ENCODE results near the gene GRID1. TPM values are rescaled to one million over a fixed set of nuclear protein-coding genes. Genes with fewer than 3 reads are reported as not detected.

Gene GRID1
- total RNA-seq, 1 experiment from 2014 or later, result 0.07 TPM

GRCh38 chr10:86218160-86218559, 148.4 kb downstream of the GRID1 start:
- H3K9me3 ChIP-seq (ENCODE audit: low read length), result no peaks in the 10 kb centered on the region
- no peak for DNase-seq
- H3K4me3 ChIP-seq (ENCODE audit: low read length), result no peak overlapping the region
- H3K4me2 ChIP-seq (ENCODE audit: low read depth, low read length, poor library complexity, severe bottlenecking), result no peak overlapping the region
- H4K20me1 ChIP-seq (ENCODE audit: insufficient read depth, low read depth, low read length), result no peaks in the 10 kb centered on the region
- no peaks in the 10 kb centered on the region for H3K36me3 ChIP-seq (ENCODE audit: insufficient read depth, low read length)
- H3K27ac ChIP-seq (ENCODE audit: low read length), result no peak overlapping the region
- H3K4me1 ChIP-seq (ENCODE audit: low read length), result no peaks in the 10 kb centered on the region
- no peaks in the 10 kb centered on the region for H3K27me3 ChIP-seq (ENCODE audit: low read length)
- no peak overlapping the region for H2AFZ ChIP-seq (ENCODE audit: low read length)
- no peaks in the 10 kb centered on the region for H3K79me2 ChIP-seq (ENCODE audit: low read length)
- no peak overlapping the region for H3K9ac ChIP-seq (ENCODE audit: low read length)
- H3K9me2 ChIP-seq (replicated peaks; ENCODE audit: insufficient read depth, low read length), result no peaks in the 10 kb centered on the region

GRCh38 chr10:86217371-86218080, 149.1 kb downstream of the GRID1 start:
- Histone ChIP-seq H3K36me3 (ENCODE audit: insufficient read depth, low read length) (no peaks in the 10 kb centered on the region), H3K27me3 (ENCODE audit: low read length) (no peaks in the 10 kb centered on the region), H3K27ac (ENCODE audit: low read length) (no peak overlapping the region), H3K4me2 (ENCODE audit: low read depth, low read length, poor library complexity, severe bottlenecking) (no peak overlapping the region), H3K9me3 (ENCODE audit: low read length) (no peaks in the 10 kb centered on the region), H3K4me3 (ENCODE audit: low read length) (no peak overlapping the region), H3K9me2 (replicated peaks; ENCODE audit: insufficient read depth, low read length) (no peaks in the 10 kb centered on the region), H3K4me1 (ENCODE audit: low read length) (no peaks in the 10 kb centered on the region), H3K9ac (ENCODE audit: low read length) (no peak overlapping the region), H2AFZ (ENCODE audit: low read length) (no peak overlapping the region), H4K20me1 (ENCODE audit: insufficient read depth, low read depth, low read length) (no peaks in the 10 kb centered on the region), H3K79me2 (ENCODE audit: low read length) (no peaks in the 10 kb centered on the region)
- DNase-seq, result no peak

- no peaks in the 10 kb centered on the region for H4K20me1 ChIP-seq (ENCODE audit: insufficient read depth, low read depth, low read length)
- no peak overlapping the region for H3K27ac ChIP-seq (ENCODE audit: low read length)
- no peak overlapping the region for H3K4me2 ChIP-seq (ENCODE audit: low read depth, low read length, poor library complexity, severe bottlenecking)
- H3K4me1 ChIP-seq (ENCODE audit: low read length), result no peaks in the 10 kb centered on the region
- no peaks in the 10 kb centered on the region for H3K9me3 ChIP-seq (ENCODE audit: low read length)
- no peaks in the 10 kb centered on the region for H3K36me3 ChIP-seq (ENCODE audit: insufficient read depth, low read length)
- DNase-seq, result no peak
- no peak overlapping the region for H2AFZ ChIP-seq (ENCODE audit: low read length)
- no peaks in the 10 kb centered on the region for H3K27me3 ChIP-seq (ENCODE audit: low read length)
- no peak overlapping the region for H3K4me3 ChIP-seq (ENCODE audit: low read length)
- H3K79me2 ChIP-seq (ENCODE audit: low read length), result no peaks in the 10 kb centered on the region
- no peaks in the 10 kb centered on the region for H3K9me2 ChIP-seq (replicated peaks; ENCODE audit: insufficient read depth, low read length)
- H3K9ac ChIP-seq (ENCODE audit: low read length), result no peak overlapping the region
These were observed 149.7 kb downstream of the GRID1 start for GRCh38 chr10:86216886-86217285.

- Histone ChIP-seq H4K20me1 (ENCODE audit: insufficient read depth, low read depth, low read length) (no peaks in the 10 kb centered on the region), H3K79me2 (ENCODE audit: low read length) (no peaks in the 10 kb centered on the region), H3K9me3 (ENCODE audit: low read length) (no peaks in the 10 kb centered on the region), H3K27ac (ENCODE audit: low read length) (no peak overlapping the region), H3K4me1 (ENCODE audit: low read length) (no peaks in the 10 kb centered on the region), H3K9ac (ENCODE audit: low read length) (no peak overlapping the region), H3K4me3 (ENCODE audit: low read length) (no peak overlapping the region), H3K9me2 (replicated peaks; ENCODE audit: insufficient read depth, low read length) (no peaks in the 10 kb centered on the region), H3K36me3 (ENCODE audit: insufficient read depth, low read length) (no peaks in the 10 kb centered on the region), H2AFZ (ENCODE audit: low read length) (no peak overlapping the region), H3K27me3 (ENCODE audit: low read length) (no peaks in the 10 kb centered on the region), H3K4me2 (ENCODE audit: low read depth, low read length, poor library complexity, severe bottlenecking) (no peak overlapping the region)
- DNase-seq, result no peak
These were observed 150.9 kb downstream of the GRID1 start for GRCh38 chr10:86215712-86216111.

GRCh38 chr10:86215046-86215445, 151.5 kb downstream of the GRID1 start:
- H3K27ac ChIP-seq (ENCODE audit: low read length), result no peak overlapping the region
- H3K4me1 ChIP-seq (ENCODE audit: low read length), result no peaks in the 10 kb centered on the region
- H3K4me3 ChIP-seq (ENCODE audit: low read length), result no peak overlapping the region
- H4K20me1 ChIP-seq (ENCODE audit: insufficient read depth, low read depth, low read length), result no peaks in the 10 kb centered on the region
- H2AFZ ChIP-seq (ENCODE audit: low read length), result no peak overlapping the region
- no peaks in the 10 kb centered on the region for H3K79me2 ChIP-seq (ENCODE audit: low read length)
- no peaks in the 10 kb centered on the region for H3K36me3 ChIP-seq (ENCODE audit: insufficient read depth, low read length)
- H3K9me2 ChIP-seq (replicated peaks; ENCODE audit: insufficient read depth, low read length), result no peaks in the 10 kb centered on the region
- no peak for DNase-seq
- H3K4me2 ChIP-seq (ENCODE audit: low read depth, low read length, poor library complexity, severe bottlenecking), result no peak overlapping the region
- no peak overlapping the region for H3K9ac ChIP-seq (ENCODE audit: low read length)
- no peaks in the 10 kb centered on the region for H3K27me3 ChIP-seq (ENCODE audit: low read length)
- H3K9me3 ChIP-seq (ENCODE audit: low read length), result no peaks in the 10 kb centered on the region

- H3K27ac ChIP-seq (ENCODE audit: low read length), result no peak overlapping the region
These were observed 153.4 kb downstream of the GRID1 start for GRCh38 chr10:86213148-86213547.

GRCh38 chr10:86212391-86212700, 154.2 kb downstream of the GRID1 start:
- H3K4me2 ChIP-seq (ENCODE audit: low read depth, low read length, poor library complexity, severe bottlenecking), result no peak overlapping the region
- H3K79me2 ChIP-seq (ENCODE audit: low read length), result no peaks in the 10 kb centered on the region

More at GRCh38 chr10:86213148-86213547, 153.4 kb downstream of the GRID1 start:
- Histone ChIP-seq H3K36me3 (ENCODE audit: insufficient read depth, low read length) (no peaks in the 10 kb centered on the region), H2AFZ (ENCODE audit: low read length) (no peak overlapping the region), H3K4me1 (ENCODE audit: low read length) (no peaks in the 10 kb centered on the region), H3K4me2 (ENCODE audit: low read depth, low read length, poor library complexity, severe bottlenecking) (no peak overlapping the region), H3K9me3 (ENCODE audit: low read length) (no peaks in the 10 kb centered on the region), H3K79me2 (ENCODE audit: low read length) (no peaks in the 10 kb centered on the region), H3K4me3 (ENCODE audit: low read length) (no peak overlapping the region), H3K9ac (ENCODE audit: low read length) (no peak overlapping the region), H3K9me2 (replicated peaks; ENCODE audit: insufficient read depth, low read length) (no peaks in the 10 kb centered on the region), H4K20me1 (ENCODE audit: insufficient read depth, low read depth, low read length) (no peaks in the 10 kb centered on the region), H3K27me3 (ENCODE audit: low read length) (no peaks in the 10 kb centered on the region)
- no peak for DNase-seq

GRCh38 chr10:86211691-86212390, 154.8 kb downstream of the GRID1 start:
- no peak for DNase-seq
- Histone ChIP-seq H3K4me3 (ENCODE audit: low read length) (no peak overlapping the region), H3K4me2 (ENCODE audit: low read depth, low read length, poor library complexity, severe bottlenecking) (no peak overlapping the region), H3K9me2 (replicated peaks; ENCODE audit: insufficient read depth, low read length) (no peaks in the 10 kb centered on the region), H3K36me3 (ENCODE audit: insufficient read depth, low read length) (no peaks in the 10 kb centered on the region), H3K79me2 (ENCODE audit: low read length) (no peaks in the 10 kb centered on the region), H3K27me3 (ENCODE audit: low read length) (no peaks in the 10 kb centered on the region), H3K9ac (ENCODE audit: low read length) (no peak overlapping the region), H3K4me1 (ENCODE audit: low read length) (no peaks in the 10 kb centered on the region), H2AFZ (ENCODE audit: low read length) (no peak overlapping the region), H3K27ac (ENCODE audit: low read length) (no peak overlapping the region), H3K9me3 (ENCODE audit: low read length) (no peaks in the 10 kb centered on the region), H4K20me1 (ENCODE audit: insufficient read depth, low read depth, low read length) (no peaks in the 10 kb centered on the region)

More at GRCh38 chr10:86212391-86212700, 154.2 kb downstream of the GRID1 start:
- no peaks in the 10 kb centered on the region for H4K20me1 ChIP-seq (ENCODE audit: insufficient read depth, low read depth, low read length)
- H3K4me1 ChIP-seq (ENCODE audit: low read length), result no peaks in the 10 kb centered on the region
- H3K9me3 ChIP-seq (ENCODE audit: low read length), result no peaks in the 10 kb centered on the region
- H3K4me3 ChIP-seq (ENCODE audit: low read length), result no peak overlapping the region
- H3K27me3 ChIP-seq (ENCODE audit: low read length), result no peaks in the 10 kb centered on the region
- no peak overlapping the region for H2AFZ ChIP-seq (ENCODE audit: low read length)
- no peaks in the 10 kb centered on the region for H3K36me3 ChIP-seq (ENCODE audit: insufficient read depth, low read length)
- DNase-seq, result no peak
- H3K9ac ChIP-seq (ENCODE audit: low read length), result no peak overlapping the region
- no peak overlapping the region for H3K27ac ChIP-seq (ENCODE audit: low read length)
- H3K9me2 ChIP-seq (replicated peaks; ENCODE audit: insufficient read depth, low read length), result no peaks in the 10 kb centered on the region

Data from Karpas-422 (cell line).